NB4 (cell line): Measurements from ENCODE around the gene ZNF445.
A peak's percentile ranks its signal among the peaks of the same experiment; 100 is the strongest.
"Not testable (repeated sequence)": the region's sequence is repeated elsewhere in the genome, so short reads cannot be mapped to it uniquely, and the experiment has no call there.

Experiments
- DNase-seq: peaks from one replicate; pipeline ENCODE4 v3.0.0; 2010; ENCODE audit warnings: low read depth
- H3K4me3 ChIP-seq: one replicate; pipeline ENCODE4 v1.5.1; 2011; ENCODE audit warnings: mild to moderate bottlenecking, low read depth, low read length, moderate library complexity
- MYC ChIP-seq: IDR thresholded peaks from 2 replicates; pipeline ENCODE4 v1.6.1; 2011; ENCODE audit warnings: low read depth, low read length
- POLR2A ChIP-seq: IDR thresholded peaks from 2 replicates; pipeline ENCODE4 v1.6.1; 2011; ENCODE audit warnings: mild to moderate bottlenecking; ENCODE audit not compliant: insufficient read length; ENCODE audit errors: extremely low read depth
- TF ChIP-seq, protein P1 (sequence below): IDR thresholded peaks from one replicate; pipeline ENCODE4 v1.5.1; 2012; ENCODE audit warnings: low read depth, low read length
- TF ChIP-seq, protein P2 (sequence below): IDR thresholded peaks from 2 replicates; pipeline ENCODE4 v1.6.1; 2011; ENCODE audit warnings: low read depth, low read length

The ZNF445 gene

DNA sequence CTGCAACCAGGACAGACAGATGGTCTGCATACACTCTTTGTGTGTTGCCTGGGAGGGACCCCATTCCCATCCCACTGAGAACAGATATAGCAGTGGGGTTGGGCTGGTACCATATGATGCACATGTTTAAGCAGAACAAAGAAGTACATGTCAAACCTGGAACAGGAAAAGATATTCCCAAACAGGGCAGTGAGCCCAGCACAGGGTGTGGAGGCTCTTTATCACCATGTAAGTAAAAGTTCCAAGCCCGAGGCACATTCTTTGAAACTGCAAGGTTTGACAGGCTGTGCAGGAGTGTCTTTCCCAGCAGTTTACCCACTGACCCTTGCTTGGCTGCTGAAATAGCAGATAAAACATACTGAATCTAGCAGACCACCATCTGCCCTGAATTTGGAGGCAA is 5.3 kb upstream of the ZNF445 start:
- TF ChIP-seq MYC: no peak
- H3K4me3 ChIP-seq: no peak overlapping the region
- DNase-seq: no peak

DNA sequence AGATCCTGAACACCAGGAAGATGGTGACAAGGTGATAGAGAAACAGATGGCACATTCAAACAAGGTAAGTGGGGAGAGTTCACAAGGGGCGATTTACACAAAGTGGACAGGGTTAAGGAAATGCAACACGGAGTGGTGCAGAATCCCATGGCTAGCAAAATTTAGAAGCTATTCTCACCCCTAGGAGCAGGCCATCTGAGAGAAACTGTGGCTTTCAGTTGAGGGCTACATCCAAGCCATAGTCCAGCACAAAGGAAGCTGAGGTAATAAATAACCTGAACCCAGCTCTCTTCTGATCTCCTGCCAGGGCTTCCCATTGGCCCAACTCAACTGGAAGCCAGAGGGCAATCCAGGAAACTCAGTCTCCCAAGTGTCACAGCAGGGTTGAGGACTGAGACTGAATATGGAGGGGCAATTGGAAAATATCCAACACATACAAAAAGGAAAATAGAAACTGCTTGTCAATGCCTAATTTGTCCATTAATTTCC is 1.2 kb upstream of the ZNF445 start:
- no peak overlapping the region for H3K4me3 ChIP-seq
- TF ChIP-seq MYC (no peak), POLR2A (no peak)
- TF ChIP-seq, protein P1, sequence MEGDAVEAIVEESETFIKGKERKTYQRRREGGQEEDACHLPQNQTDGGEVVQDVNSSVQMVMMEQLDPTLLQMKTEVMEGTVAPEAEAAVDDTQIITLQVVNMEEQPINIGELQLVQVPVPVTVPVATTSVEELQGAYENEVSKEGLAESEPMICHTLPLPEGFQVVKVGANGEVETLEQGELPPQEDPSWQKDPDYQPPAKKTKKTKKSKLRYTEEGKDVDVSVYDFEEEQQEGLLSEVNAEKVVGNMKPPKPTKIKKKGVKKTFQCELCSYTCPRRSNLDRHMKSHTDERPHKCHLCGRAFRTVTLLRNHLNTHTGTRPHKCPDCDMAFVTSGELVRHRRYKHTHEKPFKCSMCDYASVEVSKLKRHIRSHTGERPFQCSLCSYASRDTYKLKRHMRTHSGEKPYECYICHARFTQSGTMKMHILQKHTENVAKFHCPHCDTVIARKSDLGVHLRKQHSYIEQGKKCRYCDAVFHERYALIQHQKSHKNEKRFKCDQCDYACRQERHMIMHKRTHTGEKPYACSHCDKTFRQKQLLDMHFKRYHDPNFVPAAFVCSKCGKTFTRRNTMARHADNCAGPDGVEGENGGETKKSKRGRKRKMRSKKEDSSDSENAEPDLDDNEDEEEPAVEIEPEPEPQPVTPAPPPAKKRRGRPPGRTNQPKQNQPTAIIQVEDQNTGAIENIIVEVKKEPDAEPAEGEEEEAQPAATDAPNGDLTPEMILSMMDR: no peak
- TF ChIP-seq, protein P2, sequence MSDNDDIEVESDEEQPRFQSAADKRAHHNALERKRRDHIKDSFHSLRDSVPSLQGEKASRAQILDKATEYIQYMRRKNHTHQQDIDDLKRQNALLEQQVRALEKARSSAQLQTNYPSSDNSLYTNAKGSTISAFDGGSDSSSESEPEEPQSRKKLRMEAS: no peak
- no peak for DNase-seq

GRCh38 chr3:44478055-44478468 is 592 bp upstream of the ZNF445 start:
- TF ChIP-seq, protein P1: no peak
- TF ChIP-seq, protein P2: no peak
- TF ChIP-seq MYC: no peak
- no peak for TF ChIP-seq POLR2A
- H3K4me3 ChIP-seq: peak overlapping the region; percentile 62
- peak; percentile 10 for DNase-seq

DNA sequence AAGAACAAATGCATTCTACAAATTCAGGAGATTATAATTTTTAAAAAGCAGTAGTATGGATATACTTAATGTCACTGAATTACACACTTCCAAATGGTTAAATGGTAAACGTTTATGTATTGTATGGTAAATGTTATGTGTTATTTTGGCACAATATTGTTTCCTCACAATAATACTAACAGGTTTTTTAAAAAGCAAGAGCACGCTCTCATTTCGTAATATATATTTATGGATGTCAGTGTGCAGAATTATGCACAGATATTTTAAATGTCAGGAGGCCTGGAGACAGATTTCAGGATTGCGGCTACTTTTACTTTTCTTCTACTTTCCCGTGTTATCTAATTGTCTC is 533 bp downstream of the ZNF445 start:
- peak overlapping the region; percentile 90 for H3K4me3 ChIP-seq
- peak; percentile 27; the same call in 1 of the 2 replicates for TF ChIP-seq MYC
- TF ChIP-seq POLR2A: no peak
- TF ChIP-seq, protein P1: no peak
- TF ChIP-seq, protein P2: 0 out of 2 replicates have a peak, but pooled peaks have one; percentile 9
- no peak for DNase-seq

DNA sequence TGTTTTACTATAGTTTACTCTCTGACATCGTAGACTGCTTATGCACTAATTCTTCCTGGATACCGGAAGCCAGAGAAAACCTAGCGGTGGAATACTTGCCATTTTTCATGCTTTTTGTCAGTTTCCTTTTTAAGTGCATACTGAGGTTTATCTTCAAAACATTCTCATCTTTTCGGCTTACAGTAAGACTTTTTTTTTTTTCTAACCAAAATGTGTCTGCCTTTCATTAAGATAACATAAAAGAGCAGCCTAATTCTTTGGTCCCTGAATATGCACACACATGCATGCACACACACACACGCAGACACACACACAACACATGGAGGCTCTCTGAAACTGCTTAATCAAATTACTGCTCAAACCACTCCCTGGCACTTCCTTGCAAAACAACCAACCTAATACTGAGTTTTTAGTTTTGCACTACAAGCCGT is 1.3 kb downstream of the ZNF445 start:
- TF ChIP-seq MYC (no peak), POLR2A (no peak)
- H3K4me3 ChIP-seq: peak overlapping the region; percentile 90

GRCh38 chr3:44474886-44475285 is 2.6 kb downstream of the ZNF445 start:
- not testable (repeated sequence) for H3K4me3 ChIP-seq, DNase-seq

More for the DNA sequence above, 1.3 kb downstream of the ZNF445 start:
- peak; percentile 47 for DNase-seq

DNA sequence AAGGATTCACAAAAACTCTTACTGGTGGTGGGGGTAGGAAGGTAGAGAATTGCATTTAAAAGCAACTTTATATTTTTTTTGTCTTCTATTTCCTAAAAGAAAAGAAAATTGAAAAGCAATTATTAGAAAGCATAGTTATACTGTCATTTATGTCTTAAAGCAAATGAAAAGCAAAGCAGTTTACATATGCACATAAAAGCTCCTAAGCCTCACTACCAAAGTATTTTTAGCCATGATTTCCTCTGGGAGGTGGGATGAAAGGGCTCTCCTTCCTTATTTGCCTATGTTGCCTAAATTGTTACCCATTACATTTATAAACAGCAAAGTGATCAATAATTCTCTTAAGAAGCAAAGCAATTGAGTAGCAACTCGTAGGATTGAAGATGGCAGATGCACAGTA is 7.0 kb downstream of the ZNF445 start:
- H3K4me3 ChIP-seq: no peak overlapping the region
- TF ChIP-seq, protein P1: no peak
- TF ChIP-seq MYC: no peak
- TF ChIP-seq, protein P2: no peak
- TF ChIP-seq POLR2A: no peak
- no peak for DNase-seq

GRCh38 chr3:44469914-44470313 is 7.6 kb downstream of the ZNF445 start:
- no peak overlapping the region for H3K4me3 ChIP-seq
- no peak for DNase-seq
- TF ChIP-seq POLR2A: no peak
- TF ChIP-seq, protein P2: no peak
